ENCODE measurements around the gene SAG.

GRCh38 chr2:233259730-233260129, 47.9 kb upstream of the SAG start:
- TF ChIP-seq CBX1 (IDR thresholded peaks at IDR 0.05; ENCODE audit: low read depth) (no peak), MAX (IDR thresholded peaks at IDR 0.05) (no peak), CTCF (CRISPR knock-in tag; IDR thresholded peaks at IDR 0.05) (no peak), SIN3B (IDR thresholded peaks at IDR 0.05; ENCODE audit: low read length) (no peak), RERE (CRISPR knock-in tag; IDR thresholded peaks at IDR 0.05; ENCODE audit: low read depth) (no peak)
